GM08714 (cell line): ENCODE measurements around the gene KIF6.
A peak's percentile ranks its signal among the peaks of the same experiment; 100 is the strongest.

Source experiments
- H3K4me3 ChIP-seq: fragments of 200-500 bp; sonication (Bioruptor generic); 2 replicates; pipeline ENCODE4 v1.5.1; 2014; ENCODE audit warnings: mild to moderate bottlenecking, low read length, inconsistent platforms
- ZNF274 ChIP-seq: IDR thresholded peaks from 2 replicates; pipeline ENCODE4 v1.6.1; 2012; ENCODE audit warnings: mild to moderate bottlenecking, low read depth, low read length

Gene KIF6

DNA sequence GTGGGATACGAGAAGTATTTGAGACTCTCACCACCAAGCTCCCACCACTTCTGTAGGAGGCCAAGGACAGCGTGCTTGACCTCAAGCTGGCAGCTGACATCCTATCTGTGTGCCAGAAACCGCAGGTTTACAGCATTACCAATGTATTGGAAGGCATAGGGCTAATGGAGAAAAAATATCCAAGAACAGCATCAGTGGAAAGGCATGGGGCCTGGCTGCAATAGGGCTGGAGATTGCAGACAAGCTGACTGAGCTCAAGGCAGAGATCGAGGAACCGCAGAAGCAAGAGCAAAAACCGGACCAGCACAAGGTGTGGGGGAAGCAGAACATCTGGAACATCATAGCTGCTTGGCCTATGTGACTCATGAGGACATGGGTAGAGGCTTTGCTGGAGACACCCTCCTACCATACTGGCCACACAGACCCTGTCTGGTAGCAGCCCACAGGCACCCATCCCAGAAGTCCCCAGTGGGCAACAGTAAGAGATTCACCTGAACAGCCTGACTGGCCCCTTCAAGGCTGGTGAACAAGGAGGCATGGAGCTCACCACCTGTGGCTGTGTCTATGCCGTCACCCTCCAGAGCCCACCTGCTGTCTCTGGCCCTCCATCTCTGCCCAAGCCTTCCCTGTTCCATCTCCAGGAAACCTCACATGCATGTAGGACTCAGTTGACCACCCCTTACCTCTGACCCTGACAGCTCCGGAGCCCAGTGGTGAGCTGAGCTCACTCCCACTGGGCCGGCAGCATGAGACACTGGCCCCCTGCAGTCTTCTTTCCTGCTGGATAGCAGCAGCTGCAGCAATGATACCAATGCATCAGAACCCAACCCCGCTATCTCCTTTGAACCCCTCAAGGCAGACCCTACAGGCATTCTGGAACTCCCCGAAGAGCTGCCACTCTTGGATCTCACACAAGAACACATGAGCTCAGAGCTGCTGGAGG, 171.1 kb downstream of the KIF6 start:
- H3K4me3 ChIP-seq = no peak overlapping the region
- no peak for TF ChIP-seq ZNF274

DNA sequence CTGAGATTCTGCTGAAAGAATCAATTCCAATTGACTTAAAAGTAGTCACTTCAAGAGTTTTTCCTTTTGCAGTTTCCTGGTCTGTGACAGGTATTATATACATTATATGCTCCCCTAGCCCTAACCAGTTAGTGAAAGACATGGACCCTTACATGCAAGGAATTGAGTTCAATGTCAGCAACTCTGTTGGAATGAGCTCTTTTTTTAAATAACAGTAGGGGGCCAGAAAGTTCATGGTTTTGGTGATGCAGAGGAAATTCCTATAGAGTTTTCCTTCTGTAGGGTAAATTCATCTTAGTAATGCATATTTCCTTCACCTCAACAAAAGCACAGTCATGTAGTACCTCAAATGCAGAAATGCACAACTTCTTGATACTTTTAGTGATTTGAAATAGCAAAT, 172.2 kb downstream of the KIF6 start:
- TF ChIP-seq ZNF274 = no peak
- H3K4me3 ChIP-seq = no peak overlapping the region

DNA sequence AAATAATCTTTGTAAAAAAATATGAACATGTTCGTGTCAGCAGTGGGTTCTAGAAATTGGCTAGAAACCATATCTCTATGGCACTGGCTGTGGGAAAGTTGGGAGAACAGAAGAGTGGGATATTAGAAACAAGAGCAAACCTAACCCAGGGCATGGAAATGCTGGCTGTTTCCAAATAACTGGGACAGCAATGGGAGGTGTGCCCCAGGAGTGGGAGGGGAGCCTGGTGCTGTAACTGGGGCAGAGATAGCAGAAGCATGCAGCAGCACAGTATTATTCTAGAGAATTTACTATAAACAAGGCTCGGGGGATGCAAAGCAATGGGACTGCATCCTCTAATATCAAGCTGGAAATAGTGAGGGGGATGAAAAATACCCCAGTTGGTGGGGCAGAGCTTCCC, 175.0 kb downstream of the KIF6 start:
- TF ChIP-seq ZNF274 = no peak
- H3K4me3 ChIP-seq = no peak overlapping the region

DNA sequence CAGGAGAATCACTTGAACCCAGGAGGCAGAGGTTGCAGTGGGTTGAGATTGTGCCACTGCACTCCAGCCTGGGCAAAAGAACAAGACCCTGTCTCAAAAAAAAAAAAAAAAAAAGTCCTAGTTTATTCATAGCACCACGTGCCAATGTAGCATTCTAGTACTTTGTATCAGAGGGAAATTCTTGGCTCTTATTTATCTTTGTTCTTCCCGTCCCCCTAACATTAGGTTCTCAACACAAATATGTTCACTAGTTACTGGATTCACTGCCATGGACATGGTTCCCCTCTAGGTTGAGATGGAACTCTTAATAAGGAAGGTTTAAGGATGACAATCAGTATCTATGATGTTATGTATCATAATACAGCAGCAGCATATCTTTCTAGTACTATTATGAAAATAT, 178.5 kb downstream of the KIF6 start:
- TF ChIP-seq ZNF274 = no peak
- H3K4me3 ChIP-seq = no peak overlapping the region

DNA sequence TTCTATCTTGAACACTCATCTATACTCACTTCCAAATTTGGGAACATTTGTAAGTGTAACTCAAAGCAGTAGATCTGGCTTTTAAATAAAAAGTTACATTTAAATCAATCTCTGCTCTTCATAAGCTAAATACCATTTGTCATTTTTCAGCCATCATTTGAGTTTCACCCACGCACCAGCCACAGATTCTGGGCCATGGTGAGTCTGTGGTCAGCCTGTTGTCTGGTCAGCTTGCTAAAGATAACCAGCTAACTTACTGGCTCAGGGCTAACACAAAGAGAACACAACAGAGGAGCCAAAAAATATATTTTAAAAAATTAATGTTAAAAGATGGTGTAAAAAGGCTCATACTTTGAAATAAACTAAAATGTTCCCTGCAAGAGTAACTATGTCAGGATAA, 181.3 kb downstream of the KIF6 start:
- no peak for TF ChIP-seq ZNF274
- H3K4me3 ChIP-seq = no peak overlapping the region

DNA sequence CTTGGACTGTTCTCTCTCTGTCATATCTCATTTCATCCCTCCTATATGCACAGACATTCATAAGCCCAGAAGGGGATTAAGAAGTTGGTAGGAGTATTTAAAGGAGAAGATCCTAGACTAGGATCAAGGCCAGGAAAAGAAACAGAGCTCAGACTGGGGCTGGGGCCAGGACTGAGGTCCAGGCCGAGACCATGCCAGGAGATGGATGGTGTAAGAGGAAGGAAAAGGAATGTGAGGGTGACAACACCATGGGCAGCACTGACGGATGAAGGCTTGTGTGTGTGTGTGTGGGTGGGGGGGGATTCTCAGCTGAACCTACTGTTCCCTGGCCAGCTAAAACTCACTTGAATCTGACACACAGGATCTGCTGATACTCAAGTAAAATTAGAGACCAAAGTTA, 182.1 kb downstream of the KIF6 start:
- no peak overlapping the region for H3K4me3 ChIP-seq
- no peak for TF ChIP-seq ZNF274

DNA sequence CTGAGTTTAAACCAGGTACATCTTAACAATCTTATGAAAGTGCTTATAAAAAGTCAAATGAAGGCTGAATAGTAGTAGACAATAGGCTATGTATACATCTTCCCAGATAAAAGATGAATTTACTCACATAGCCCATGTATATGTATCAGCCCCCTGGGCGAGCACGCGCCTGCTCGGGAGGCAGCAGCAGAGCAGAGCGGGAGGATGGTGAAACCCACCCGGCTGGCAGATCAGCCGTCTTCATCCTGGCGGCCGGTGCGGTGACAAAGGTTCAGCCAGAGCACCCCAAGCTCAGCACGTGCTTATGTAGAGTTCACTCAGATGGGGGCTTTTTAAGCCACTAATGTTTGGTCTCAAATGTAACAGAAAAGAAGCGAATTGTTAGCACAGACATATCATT, 184.8 kb downstream of the KIF6 start:
- TF ChIP-seq ZNF274 = no peak
- no peak overlapping the region for H3K4me3 ChIP-seq

DNA sequence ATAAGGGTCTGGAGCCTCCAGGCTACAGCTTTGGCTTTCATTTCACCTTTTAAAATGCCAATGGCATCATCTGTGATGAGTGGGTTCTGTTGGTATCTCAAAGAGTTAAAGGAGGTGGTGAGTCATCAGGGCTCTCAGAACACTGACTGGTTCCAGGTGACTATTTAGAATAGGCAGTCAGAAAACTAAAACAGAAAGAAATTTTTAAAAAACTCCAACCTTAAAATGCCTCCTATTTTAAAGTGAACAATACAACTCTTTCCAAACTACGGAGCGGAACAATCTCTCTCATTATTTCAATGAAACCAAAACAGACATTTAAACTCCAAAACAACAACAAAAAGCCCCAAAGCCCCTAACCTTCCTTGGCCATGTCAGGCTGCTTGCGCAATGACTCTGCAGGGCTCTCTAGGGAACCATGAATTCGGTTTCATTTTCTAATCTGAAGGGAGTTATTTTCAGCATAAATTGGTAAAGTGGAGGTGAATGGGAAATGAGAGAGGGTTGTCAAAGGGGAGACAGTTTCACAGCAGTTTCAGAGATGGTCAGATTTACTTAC, 194.9 kb downstream of the KIF6 start:
- TF ChIP-seq ZNF274 = no peak
- peak overlapping the region; percentile 57; the same call in 1 of the 2 replicates for H3K4me3 ChIP-seq

DNA sequence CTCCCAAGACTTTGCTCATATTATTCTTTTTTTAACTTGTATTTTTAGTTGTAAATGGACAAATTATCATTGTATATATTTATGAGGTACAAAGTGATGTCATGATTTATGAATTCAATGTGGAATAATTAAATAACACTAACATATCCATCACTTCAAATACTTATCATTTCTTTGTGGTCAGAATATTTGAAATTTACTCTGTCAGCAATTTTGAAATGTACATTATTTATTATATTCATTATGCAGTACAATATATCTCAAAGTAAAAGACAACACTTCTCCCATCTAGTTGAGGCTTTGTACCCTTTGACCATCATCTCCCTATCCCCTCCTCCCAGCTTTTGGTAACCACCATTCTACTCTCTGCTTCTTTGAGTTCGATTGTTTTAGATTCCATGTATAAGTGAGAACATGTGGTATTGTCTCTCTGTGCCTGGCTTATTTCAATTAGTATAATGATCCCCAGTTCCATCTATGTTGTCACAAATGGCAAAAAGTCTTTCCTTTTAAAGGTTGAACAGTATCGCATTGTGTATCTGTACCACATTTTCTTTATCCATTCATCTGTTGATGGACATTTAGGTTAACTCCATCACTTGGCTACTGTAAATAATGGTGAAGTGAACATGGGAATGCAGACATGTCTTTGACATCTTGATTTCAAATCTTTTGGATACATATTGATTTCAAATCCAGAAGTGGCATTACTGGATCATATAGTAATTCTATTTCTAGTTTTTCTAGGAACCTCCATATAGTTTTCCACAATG, 197.2 kb downstream of the KIF6 start:
- TF ChIP-seq ZNF274 = no peak
- H3K4me3 ChIP-seq = no peak overlapping the region

DNA sequence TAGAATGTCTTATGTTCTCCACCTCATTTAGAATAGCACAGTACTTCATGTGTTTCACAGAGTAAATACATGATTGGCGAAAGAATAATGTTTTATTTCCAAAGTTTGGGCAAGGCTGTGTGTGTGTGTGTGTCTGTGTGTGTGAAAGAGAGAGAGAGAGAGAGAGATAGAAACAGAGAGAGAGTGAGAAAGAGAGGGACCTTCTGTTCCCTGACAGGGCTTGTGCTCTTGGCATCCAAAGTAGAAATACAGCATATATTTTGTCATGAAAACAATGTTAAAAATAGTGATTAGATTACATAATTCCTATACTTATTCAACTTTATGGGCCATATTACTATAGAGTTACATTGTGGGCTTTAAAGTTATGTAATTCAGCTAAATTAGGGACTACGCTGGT, 201.2 kb downstream of the KIF6 start:
- TF ChIP-seq ZNF274 = no peak
- no peak overlapping the region for H3K4me3 ChIP-seq

DNA sequence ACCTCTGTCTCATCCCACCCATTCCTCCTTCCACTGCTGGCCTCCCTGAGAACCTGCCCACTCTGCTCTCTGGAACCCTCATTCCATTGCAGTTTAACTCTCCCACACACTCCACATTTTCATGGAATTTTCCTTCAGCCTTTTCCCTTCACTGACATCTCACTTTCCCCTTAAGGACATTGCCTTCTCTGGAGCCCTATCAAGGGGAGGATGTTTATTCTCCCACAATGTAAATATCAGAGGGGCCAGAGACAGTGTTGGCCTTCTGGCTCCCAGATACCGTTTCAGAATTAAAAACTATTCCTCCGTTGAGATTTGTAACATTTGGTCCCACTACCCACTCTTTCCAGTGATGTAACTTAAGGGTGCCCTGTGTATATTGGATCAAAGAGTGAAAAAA, 203.2 kb downstream of the KIF6 start:
- H3K4me3 ChIP-seq = no peak overlapping the region
- no peak for TF ChIP-seq ZNF274

DNA sequence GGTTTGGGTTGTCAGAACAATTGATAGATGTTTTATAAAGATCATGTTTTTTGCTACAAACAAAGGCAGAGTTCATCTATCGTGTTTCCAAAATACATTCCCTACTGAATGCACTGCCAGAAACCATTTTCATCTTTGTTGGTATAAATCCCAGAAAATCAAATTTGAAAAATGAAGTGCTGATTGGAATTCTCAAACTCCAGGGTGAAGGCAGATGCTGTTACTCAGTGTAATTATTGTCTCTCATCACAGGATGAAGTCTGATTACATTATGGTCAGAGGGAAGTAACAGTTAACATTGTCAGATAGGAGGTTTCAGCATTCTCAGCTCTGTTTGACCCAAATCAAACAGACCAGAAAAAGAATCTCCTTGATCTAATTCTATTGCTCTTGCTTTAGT, 204.3 kb downstream of the KIF6 start:
- no peak for TF ChIP-seq ZNF274
- H3K4me3 ChIP-seq = no peak overlapping the region

DNA sequence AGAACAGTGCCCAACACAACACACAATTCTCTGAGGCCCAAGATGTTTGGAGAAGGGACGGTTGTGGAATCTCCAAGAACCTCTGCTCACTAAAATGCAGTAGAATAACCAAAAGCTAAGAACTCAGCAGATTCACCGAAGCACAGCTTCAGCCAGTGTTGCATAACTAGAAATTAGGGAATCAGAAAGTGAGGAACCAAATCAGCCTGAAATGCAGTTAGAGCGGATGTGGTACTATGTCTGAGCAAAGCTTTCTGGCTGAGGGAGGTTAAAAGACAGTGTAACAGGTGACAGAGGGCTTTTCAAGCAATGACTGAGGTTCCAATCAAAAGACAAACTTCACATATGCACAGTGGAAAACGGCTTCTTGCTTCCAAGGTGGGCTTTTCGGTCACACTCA, 204.8 kb downstream of the KIF6 start:
- H3K4me3 ChIP-seq = no peak overlapping the region
- no peak for TF ChIP-seq ZNF274

DNA sequence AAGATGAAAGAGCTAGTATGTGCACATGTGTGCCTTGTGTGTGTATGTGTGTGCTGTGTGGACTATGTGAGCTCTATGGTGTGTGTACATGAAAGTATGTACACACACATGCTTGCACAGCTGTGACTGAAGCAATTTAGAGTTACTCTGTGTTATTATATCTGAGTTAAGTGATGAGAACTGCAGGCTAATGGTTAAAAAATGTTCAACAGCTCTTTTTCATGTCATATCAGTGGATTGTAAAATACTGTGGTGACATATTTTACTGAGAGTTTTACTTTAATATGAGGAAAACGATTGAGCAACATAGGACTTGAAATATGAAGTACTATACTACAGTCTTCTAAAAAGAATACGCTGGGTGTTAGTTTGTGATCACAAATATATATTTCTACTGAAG, 207.0 kb downstream of the KIF6 start:
- no peak for TF ChIP-seq ZNF274

DNA sequence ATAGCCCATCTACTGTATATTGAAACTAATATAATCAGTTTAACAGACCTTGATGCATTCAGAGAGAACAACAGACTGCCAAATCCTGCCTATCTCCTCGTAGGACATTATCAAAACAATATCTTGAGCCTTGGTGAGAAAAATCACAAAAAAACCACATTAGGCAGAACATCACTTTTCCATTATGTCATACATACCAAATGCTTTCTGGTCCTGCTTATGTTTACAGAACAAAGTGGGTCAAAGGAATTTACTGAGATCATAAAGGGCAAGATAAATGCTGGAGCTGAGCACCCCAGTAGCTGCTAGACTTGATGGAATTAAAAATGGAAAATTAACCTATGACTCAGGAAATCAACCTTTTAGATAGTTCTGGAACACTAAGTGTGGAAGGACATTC, 207.5 kb downstream of the KIF6 start:
- H3K4me3 ChIP-seq = no peak overlapping the region
- no peak for TF ChIP-seq ZNF274

More for the DNA sequence above, 207.0 kb downstream of the KIF6 start:
- H3K4me3 ChIP-seq = no peak overlapping the region
